ENCODE data around the gene MAPK8IP3.

Gene MAPK8IP3

DNA sequence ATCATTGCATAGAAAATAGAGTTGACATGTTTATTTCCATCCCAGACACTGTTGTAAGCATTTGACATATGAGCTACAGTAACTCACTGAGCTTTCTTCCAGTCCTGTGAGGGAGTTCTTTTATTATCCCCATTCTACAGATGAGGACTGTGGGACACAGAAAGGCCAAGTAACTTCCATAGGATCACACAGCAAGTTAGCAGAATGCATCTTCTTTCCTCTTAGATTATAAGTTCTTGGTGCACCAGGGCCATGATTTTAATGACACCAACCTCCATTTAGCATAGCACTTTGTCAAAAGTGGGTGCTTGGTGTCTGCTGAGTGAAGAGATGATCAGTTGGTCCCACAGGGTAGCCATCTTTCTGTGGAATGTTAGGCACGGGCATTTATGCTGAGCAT, 15.2 kb upstream of the MAPK8IP3 start:
- no peak overlapping the region for H3K4me3 ChIP-seq (ENCODE audit: low read length)
- TF ChIP-seq ZNF274 (IDR thresholded peaks at IDR 0.05; ENCODE audit: low read depth, low read length): no peak

DNA sequence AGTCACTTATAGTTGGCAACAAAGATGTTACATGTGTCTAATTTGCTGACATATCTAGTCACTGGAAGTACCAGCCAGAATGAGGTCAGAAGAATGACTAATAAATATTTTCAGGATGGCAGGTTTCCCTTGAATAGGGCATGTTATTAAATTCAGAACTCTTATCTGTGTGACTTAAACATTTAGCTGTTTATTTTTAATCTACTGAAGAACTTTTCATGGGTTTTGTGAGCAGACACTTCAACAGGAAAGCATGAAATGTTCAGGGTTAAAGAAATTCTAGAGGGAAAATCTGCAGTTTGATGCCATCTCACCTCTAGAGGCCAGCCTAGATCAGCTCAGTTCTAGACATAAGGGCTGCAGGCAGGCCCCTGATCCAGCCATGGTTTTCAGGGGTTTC, 14.7 kb upstream of the MAPK8IP3 start:
- TF ChIP-seq ZNF274 (IDR thresholded peaks at IDR 0.05; ENCODE audit: low read depth, low read length): no peak
- H3K4me3 ChIP-seq (ENCODE audit: low read length): no peak overlapping the region

DNA sequence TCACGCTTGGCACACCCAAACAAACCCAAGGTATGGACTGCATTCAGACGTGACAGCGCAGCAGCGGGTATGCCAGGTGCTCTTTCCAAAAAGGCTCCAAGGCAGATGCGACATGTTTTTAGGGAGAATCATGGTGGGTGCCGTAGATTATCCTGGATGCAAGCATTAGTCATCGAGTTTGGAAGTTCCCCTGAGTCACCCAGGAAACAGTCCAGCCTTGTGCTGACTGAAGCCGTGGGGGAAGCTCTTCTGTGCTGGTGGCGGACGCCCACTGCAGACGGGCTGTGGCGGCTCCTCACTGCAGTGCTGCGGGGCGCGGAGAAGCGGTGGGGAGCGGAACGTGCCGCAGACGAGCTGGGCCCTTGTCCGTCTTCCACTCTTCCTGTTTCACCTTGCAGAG, 14.0 kb upstream of the MAPK8IP3 start:
- TF ChIP-seq ZNF274 (IDR thresholded peaks at IDR 0.05; ENCODE audit: low read depth, low read length): no peak
- H3K4me3 ChIP-seq (ENCODE audit: low read length): no peak overlapping the region

DNA sequence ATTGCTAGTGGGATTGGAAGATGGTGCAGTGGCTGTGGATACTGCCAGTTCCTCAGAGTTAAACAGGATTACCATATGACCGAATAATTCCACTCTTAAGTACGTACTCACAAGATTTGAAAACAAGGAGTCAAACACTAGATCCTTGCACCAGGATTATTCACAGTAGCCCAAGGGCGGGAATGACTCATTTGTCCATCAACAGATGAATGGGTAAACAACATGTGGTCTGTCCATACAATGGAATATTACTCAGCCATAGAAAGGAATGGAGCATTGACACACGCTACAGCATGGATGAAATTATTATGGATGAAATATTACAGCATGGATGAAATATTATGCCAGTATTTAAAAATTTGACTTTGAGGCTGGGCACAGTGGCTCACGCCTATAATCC, 9.1 kb upstream of the MAPK8IP3 start:
- no peak for TF ChIP-seq ZNF274 (IDR thresholded peaks at IDR 0.05; ENCODE audit: low read depth, low read length)

DNA sequence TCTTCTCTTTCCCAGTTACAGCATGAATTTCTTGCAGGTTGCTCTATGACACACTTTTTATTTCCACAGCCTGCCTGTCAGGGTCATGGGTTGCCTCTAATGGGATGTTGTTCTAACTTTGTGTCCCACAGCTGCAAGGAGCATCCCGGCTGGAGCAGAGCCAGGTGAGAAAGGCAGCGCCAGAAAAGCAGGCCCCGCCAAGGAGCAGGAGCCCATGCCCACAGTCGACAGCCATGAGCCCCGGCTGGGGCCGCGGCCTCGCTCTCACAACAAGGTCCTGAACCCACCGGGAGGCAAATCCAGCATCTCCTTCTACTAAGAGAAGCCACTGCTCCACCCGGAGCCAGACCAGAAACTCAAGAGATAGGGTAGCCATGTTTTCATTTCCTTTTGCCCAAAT, 7.3 kb upstream of the MAPK8IP3 start:
- no peak for TF ChIP-seq ZNF274 (IDR thresholded peaks at IDR 0.05; ENCODE audit: low read depth, low read length)
- no peak overlapping the region for H3K4me3 ChIP-seq (ENCODE audit: low read length)

More for the DNA sequence above, 9.1 kb upstream of the MAPK8IP3 start:
- no peak overlapping the region for H3K4me3 ChIP-seq (ENCODE audit: low read length)

DNA sequence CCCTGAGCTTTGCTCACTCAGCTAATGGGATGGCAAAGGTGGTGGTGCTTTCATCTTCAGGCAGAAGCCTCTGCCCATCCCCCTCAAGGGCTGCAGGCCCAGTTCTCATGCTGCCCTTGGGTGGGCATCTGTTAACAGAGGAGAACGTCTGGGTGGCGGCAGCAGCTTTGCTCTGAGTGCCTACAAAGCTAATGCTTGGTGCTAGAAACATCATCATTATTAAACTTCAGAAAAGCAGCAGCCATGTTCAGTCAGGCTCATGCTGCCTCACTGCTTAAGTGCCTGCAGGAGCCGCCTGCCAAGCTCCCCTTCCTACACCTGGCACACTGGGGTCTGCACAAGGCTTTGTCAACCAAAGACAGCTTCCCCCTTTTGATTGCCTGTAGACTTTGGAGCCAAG, 5.7 kb upstream of the MAPK8IP3 start:
- no peak overlapping the region for H3K4me3 ChIP-seq (ENCODE audit: low read length)
- TF ChIP-seq ZNF274 (IDR thresholded peaks at IDR 0.05; ENCODE audit: low read depth, low read length): no peak

DNA sequence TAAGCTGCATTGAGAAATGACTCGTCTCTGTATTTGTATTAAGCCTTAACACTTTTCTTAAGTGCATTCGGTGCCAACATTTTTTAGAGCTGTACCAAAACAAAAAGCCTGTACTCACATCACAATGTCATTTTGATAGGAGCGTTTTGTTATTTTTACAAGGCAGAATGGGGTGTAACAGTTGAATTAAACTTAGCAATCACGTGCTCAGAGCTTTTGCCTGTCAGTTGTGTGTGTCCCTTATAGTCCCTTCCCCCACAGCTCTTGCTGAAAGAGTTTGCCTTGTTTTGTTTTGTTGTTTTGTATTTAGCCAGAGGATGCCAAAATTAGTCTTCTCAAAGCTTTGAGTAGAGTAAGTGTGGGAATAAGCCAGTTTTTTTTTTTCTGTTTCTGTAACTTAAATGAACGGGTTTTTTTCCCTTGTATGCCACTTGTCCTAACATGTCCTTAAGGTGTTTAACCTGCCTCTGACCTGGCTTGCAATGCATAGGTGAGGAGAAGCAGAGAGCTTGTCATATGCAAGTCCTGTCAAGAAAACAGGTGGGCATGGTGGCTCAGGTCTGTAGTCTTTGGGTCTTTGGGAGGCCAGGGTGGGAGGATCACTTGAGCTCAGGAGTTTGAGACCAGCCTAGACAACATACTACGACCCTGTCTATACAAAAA, 4.6 kb upstream of the MAPK8IP3 start:
- TF ChIP-seq ZNF274 (IDR thresholded peaks at IDR 0.05; ENCODE audit: low read depth, low read length): no peak
- H3K4me3 ChIP-seq (ENCODE audit: low read length): no peak overlapping the region

DNA sequence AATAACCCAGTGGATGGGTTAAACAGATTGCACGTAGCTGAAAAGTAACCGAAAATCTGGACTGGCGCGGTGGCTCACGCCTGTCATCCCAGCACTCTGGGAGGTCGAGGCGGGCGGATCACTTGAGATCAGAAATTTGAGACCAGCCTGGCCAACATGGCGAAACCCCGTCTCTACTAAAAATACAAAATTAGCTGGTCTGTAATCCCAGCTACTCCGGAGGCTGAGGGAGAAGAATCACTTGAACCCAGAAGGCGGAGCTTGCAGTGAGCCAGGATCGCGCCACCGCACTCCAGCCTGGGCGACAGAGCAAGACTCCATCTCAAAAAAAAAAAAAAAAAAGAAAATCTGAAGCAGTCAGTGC, 689 bp upstream of the MAPK8IP3 start:
- H3K4me3 ChIP-seq (ENCODE audit: low read length): peak overlapping the region; percentile 80

DNA sequence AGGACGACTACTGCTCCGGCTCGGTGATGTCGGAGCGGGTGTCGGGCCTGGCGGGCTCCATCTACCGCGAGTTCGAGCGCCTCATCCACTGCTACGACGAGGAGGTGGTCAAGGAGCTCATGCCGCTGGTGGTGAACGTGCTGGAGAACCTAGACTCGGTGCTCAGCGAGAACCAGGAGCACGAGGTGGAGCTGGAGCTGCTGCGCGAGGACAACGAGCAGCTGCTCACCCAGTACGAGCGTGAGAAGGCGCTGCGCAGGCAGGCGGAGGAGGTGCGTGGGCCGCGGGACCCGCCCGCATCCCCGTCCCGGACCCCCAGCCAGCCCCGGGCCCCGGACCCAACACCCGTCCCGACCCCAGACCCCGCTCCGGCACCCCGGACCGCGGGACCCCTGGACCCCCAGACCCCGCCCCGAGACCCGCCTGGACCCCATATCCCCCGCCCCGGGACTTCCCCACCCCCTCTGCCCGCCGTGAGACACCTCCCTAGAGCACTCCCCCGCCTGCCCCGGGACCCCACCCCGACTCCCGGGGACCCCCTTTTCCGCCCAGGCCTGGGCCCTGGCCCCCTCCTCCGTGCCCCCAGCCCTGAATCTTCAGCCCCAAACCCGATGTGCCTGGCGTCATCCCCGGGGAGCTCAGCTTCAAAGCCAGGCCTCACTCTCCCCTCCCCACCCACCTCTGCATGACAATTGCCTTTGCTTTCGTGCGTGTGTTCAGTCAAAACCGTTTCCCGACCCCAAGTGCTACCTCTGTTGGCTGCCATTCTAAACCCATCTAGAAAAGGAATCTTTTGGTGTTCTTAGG, 594 bp downstream of the MAPK8IP3 start:
- TF ChIP-seq ZNF274 (IDR thresholded peaks at IDR 0.05; ENCODE audit: low read depth, low read length): no peak
- H3K4me3 ChIP-seq (ENCODE audit: low read length): peak overlapping the region; percentile 78

DNA sequence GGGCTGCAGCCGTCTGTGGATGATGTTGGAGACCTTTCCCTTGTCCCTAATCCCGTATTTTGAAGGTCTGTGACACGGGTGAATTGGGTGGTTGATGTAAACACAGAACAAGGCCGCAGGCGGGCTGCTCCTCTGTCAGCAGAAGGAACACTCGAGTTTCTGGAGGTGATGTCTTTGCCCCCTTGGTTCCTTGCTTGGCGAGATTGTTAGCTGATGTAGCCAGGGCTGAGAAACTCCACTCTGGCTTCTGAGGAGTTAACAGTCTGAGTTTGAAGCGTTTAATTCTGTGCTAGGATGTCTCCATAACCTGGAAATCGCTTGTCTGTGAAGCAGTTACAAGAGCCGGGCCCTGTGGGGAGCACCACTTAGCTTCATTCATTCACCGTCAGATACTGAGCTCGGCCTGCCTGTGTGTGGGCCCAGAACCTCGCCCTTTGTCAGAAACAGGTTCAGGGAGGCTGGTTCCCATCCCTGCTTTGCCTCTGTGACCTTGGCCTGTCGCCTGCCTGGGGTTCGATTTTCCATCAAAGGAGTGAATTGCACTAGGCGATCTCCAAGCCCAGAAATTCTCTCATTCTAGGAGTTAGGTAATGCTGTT, 1.3 kb downstream of the MAPK8IP3 start:
- peak overlapping the region; percentile 78 for H3K4me3 ChIP-seq (ENCODE audit: low read length)
- no peak for TF ChIP-seq ZNF274 (IDR thresholded peaks at IDR 0.05; ENCODE audit: low read depth, low read length)

DNA sequence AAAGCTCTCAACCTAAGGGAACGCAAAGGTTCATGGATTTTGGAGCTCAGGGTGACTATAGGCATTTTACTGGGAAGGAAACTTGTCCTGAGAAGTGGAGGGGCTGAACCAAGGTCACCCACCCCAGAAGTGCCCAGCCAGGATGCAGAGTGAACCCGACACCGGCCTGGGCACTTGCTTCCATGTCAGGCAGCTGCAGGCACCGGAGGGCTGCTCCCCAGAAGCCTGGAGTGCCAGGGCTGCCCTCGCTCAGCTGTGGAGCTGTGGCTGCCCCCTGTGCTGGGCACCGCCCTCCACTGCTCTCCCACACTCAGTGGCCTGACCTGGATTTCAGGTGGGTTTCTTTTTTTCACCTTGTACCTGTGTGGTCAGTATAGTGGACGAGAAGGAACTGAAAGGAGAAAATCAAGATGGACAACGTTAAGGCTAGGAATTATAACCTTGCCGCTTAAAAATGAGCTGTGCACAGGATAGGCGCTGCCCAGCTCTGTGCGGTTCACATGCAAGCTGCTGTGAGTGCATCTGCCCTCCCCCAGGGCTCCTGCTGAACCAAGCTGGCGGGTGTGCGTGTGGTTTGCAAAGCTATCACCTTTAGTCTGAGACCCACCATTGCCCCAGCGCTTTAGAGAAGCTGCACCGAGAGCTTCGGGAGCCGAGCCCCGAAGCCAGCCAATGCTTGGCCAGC, 2.2 kb downstream of the MAPK8IP3 start:
- no peak for TF ChIP-seq ZNF274 (IDR thresholded peaks at IDR 0.05; ENCODE audit: low read depth, low read length)
- H3K4me3 ChIP-seq (ENCODE audit: low read length): no peak overlapping the region

DNA sequence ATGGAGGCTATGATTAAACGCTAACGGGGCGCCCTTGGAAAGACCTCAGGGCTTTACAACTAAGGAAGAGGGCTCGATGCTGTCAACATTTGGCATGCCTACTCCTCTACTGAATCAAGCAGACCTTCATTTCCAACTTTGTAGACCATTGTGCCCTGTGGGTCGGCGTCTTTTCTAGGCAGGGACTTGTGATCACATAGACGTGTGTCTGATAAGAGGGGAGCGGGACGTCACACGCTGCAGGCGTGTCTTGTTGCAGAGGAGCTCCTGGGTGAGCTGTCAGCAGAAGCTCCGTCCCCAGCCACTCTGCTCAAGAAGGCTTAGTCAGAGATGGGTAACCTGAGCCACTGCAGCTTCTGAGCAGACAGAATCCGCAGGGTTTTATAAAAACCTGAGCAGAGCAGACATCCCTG, 2.8 kb downstream of the MAPK8IP3 start:
- no peak overlapping the region for H3K4me3 ChIP-seq (ENCODE audit: low read length)

DNA sequence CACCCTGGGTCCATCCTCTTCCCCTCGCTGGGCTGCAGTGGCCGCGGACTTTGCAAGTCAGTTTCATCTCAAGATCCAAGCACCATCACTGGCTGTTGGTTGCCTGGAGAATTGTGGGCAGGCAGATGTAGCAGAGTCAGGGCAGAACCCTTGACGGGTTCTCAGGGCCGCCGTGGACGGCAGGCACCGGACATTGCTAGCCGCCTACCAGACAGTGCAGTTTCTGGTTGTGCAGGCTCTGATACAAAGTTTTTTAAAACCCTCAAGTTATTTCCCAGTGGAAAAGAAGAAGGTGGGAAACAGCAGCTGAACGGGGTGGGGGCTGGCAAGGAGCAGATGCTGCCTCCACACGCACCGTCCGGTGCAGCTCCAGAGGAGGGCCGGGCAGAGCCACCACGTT, 3.4 kb downstream of the MAPK8IP3 start:
- H3K4me3 ChIP-seq (ENCODE audit: low read length): no peak overlapping the region
- TF ChIP-seq ZNF274 (IDR thresholded peaks at IDR 0.05; ENCODE audit: low read depth, low read length): no peak

More for the DNA sequence above, 2.8 kb downstream of the MAPK8IP3 start:
- no peak for TF ChIP-seq ZNF274 (IDR thresholded peaks at IDR 0.05; ENCODE audit: low read depth, low read length)

DNA sequence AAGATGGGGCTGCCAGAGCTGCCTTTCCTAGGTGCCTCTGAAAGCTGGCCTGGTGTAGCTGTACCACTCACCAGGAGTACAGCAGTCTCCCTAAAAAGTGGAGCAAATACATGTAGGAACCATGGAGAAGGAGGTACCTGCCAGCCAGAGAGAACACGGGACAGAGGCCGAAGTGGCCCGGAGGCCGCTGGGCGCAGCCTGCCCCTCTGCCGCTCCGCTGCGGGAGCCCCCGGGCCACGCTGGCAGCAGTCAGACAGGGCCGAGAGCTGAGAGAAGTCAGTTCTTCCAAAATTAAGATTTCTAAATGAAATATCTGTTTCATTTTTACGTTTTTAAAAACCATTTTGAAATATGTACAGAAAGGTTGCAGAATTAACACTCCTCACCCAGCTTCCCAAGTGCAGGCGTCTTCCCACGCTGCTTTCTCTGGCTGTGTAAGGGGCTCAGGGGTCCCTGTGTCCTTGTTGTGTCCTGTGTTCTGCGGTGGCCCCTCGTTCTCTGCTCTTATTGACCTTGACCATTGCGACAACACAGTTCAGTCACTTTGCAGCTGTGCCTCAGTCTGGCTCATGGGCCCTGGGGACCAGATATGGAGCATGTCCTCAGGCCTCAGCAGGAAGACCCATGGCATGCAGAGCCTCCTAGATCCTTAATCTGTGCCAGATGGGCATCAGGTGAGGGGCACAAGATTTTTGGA, 5.0 kb downstream of the MAPK8IP3 start:
- no peak for TF ChIP-seq ZNF274 (IDR thresholded peaks at IDR 0.05; ENCODE audit: low read depth, low read length)
- no peak overlapping the region for H3K4me3 ChIP-seq (ENCODE audit: low read length)
